ENCODE measurements around the gene SMC3.

- TF ChIP-seq CTCF (conservative IDR thresholded peaks at IDR 0.05; ENCODE audit: low read length) (no peak), EZH2phosphoT487 (IDR thresholded peaks at IDR 0.05; ENCODE audit: borderline replicate concordance, low read depth, low read length) (no peak)
Observed at GRCh38 chr10:110560012-110560411, 7.5 kb upstream of the SMC3 start.

Measured in OCI-LY7 (cell line).